GM12801 (cell line): Measurements from ENCODE around the gene LPAR1.

Experiments used
- CTCF ChIP-seq: IDR thresholded peaks from one replicate; pipeline ENCODE4 v1.5.1; 2011; ENCODE audit warnings: control low read depth; ENCODE audit not compliant: insufficient read length; ENCODE audit errors: extremely low read depth

LPAR1 gene

GRCh38 chr9:111068383-111068730, 30.1 kb upstream of the LPAR1 start:
- no peak for TF ChIP-seq CTCF

- TF ChIP-seq CTCF = no peak
These were observed 28.2 kb upstream of the LPAR1 start for GRCh38 chr9:111066468-111066867.

GRCh38 chr9:111065414-111065813, 27.1 kb upstream of the LPAR1 start:
- no peak for TF ChIP-seq CTCF

GRCh38 chr9:111064160-111064837, 26.0 kb upstream of the LPAR1 start:
- TF ChIP-seq CTCF = no peak

- no peak for TF ChIP-seq CTCF
These were observed 25.1 kb upstream of the LPAR1 start for GRCh38 chr9:111063332-111063731.

GRCh38 chr9:111058166-111058565, 19.9 kb upstream of the LPAR1 start:
- no peak for TF ChIP-seq CTCF

- no peak for TF ChIP-seq CTCF
These were observed 18.3 kb upstream of the LPAR1 start for GRCh38 chr9:111056538-111056937.
